ENCODE data around the gene RXRA.

DNA sequence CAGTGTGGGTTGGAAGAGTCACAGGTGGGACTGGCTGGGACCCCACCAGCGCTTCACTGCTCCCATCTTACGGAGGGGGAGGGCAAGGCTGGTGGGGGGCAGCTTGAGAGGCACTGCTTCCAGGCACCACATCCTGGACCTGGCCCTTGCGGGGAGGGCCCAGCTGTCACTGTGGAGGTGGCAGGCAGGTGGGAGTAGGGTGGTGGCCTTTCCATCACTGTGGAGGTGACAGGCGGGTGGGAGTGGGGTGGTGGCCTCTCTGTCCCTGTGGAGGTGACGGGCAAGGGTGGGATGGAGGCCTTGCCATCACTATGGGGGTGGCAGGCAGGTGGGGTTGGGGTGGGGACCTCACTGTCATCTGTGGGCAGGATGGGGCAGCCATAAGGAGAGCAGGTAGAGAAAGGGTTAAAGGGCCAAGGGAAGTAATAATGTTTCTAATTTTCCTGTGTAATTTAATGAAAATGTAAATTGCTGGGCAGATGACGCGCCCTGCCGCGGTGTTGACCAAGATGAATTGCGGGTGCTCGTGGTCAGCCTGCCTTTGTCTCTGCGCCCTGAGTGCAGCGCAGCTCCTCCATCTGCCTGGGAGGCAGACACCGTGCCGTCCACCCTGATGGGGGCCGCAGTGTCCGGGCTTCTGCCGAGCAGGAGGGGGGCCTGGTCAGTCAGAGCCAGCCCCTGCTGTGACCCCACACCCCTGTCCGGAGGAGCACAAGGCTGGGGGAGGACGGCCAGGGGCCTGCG is 20.8 kb downstream of the RXRA start:
- TF ChIP-seq, protein P1, sequence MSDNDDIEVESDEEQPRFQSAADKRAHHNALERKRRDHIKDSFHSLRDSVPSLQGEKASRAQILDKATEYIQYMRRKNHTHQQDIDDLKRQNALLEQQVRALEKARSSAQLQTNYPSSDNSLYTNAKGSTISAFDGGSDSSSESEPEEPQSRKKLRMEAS (IDR thresholded peaks at IDR 0.05): no peak
- no peak for TF ChIP-seq SP1 (IDR thresholded peaks at IDR 0.05)
- no peak for TF ChIP-seq RAD21 (IDR thresholded peaks at IDR 0.05)
- TF ChIP-seq, protein P2, sequence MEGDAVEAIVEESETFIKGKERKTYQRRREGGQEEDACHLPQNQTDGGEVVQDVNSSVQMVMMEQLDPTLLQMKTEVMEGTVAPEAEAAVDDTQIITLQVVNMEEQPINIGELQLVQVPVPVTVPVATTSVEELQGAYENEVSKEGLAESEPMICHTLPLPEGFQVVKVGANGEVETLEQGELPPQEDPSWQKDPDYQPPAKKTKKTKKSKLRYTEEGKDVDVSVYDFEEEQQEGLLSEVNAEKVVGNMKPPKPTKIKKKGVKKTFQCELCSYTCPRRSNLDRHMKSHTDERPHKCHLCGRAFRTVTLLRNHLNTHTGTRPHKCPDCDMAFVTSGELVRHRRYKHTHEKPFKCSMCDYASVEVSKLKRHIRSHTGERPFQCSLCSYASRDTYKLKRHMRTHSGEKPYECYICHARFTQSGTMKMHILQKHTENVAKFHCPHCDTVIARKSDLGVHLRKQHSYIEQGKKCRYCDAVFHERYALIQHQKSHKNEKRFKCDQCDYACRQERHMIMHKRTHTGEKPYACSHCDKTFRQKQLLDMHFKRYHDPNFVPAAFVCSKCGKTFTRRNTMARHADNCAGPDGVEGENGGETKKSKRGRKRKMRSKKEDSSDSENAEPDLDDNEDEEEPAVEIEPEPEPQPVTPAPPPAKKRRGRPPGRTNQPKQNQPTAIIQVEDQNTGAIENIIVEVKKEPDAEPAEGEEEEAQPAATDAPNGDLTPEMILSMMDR (IDR thresholded peaks at IDR 0.05; ENCODE audit: low read depth, low read length, missing input control): no peak
- no peak for TF ChIP-seq EGR1 (IDR thresholded peaks at IDR 0.05; ENCODE audit: low read depth in 2 of 2)
- TF ChIP-seq YY1 (IDR thresholded peaks at IDR 0.05): no peak
- TF ChIP-seq JUND (IDR thresholded peaks at IDR 0.05): no peak
- TF ChIP-seq, protein P3, sequence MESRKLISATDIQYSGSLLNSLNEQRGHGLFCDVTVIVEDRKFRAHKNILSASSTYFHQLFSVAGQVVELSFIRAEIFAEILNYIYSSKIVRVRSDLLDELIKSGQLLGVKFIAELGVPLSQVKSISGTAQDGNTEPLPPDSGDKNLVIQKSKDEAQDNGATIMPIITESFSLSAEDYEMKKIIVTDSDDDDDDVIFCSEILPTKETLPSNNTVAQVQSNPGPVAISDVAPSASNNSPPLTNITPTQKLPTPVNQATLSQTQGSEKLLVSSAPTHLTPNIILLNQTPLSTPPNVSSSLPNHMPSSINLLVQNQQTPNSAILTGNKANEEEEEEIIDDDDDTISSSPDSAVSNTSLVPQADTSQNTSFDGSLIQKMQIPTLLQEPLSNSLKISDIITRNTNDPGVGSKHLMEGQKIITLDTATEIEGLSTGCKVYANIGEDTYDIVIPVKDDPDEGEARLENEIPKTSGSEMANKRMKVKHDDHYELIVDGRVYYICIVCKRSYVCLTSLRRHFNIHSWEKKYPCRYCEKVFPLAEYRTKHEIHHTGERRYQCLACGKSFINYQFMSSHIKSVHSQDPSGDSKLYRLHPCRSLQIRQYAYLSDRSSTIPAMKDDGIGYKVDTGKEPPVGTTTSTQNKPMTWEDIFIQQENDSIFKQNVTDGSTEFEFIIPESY (IDR thresholded peaks at IDR 0.05): no peak
- no peak for TF ChIP-seq NR2F2 (IDR thresholded peaks at IDR 0.05)
- TF ChIP-seq, protein P4, sequence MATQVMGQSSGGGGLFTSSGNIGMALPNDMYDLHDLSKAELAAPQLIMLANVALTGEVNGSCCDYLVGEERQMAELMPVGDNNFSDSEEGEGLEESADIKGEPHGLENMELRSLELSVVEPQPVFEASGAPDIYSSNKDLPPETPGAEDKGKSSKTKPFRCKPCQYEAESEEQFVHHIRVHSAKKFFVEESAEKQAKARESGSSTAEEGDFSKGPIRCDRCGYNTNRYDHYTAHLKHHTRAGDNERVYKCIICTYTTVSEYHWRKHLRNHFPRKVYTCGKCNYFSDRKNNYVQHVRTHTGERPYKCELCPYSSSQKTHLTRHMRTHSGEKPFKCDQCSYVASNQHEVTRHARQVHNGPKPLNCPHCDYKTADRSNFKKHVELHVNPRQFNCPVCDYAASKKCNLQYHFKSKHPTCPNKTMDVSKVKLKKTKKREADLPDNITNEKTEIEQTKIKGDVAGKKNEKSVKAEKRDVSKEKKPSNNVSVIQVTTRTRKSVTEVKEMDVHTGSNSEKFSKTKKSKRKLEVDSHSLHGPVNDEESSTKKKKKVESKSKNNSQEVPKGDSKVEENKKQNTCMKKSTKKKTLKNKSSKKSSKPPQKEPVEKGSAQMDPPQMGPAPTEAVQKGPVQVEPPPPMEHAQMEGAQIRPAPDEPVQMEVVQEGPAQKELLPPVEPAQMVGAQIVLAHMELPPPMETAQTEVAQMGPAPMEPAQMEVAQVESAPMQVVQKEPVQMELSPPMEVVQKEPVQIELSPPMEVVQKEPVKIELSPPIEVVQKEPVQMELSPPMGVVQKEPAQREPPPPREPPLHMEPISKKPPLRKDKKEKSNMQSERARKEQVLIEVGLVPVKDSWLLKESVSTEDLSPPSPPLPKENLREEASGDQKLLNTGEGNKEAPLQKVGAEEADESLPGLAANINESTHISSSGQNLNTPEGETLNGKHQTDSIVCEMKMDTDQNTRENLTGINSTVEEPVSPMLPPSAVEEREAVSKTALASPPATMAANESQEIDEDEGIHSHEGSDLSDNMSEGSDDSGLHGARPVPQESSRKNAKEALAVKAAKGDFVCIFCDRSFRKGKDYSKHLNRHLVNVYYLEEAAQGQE (IDR thresholded peaks at IDR 0.05): no peak
- TF ChIP-seq RXRA (IDR thresholded peaks at IDR 0.05): no peak
- no peak for TF ChIP-seq HNF4G (IDR thresholded peaks at IDR 0.05)
- no peak for TF ChIP-seq TAF1 (conservative IDR thresholded peaks at IDR 0.05)
- no peak for TF ChIP-seq FOXA1 (IDR thresholded peaks at IDR 0.05)
